ENCODE measurements around the gene ATXN7.

The ATXN7 gene

GRCh38 chr3:63976161-63976871 is 112.6 kb downstream of the ATXN7 start:
- in situ Hi-C loops (cut with MboI; ENCODE audit: low pct_unique_long_range_greater_than_20kb, low sequenced_read_pairs, unreplicated experiment), result no loop called here
- no peak for TF ChIP-seq CTCF (IDR thresholded peaks at IDR 0.05; ENCODE audit: extremely low read depth, insufficient read depth, missing control alignments)
- no peak for DNase-seq (ENCODE audit: low spot score)

GRCh38 chr3:63976872-63977200 is 113.2 kb downstream of the ATXN7 start:
- in situ Hi-C loops (cut with MboI; ENCODE audit: low pct_unique_long_range_greater_than_20kb, low sequenced_read_pairs, unreplicated experiment), result no loop called here
- no peak for DNase-seq (ENCODE audit: low spot score)
- TF ChIP-seq CTCF (IDR thresholded peaks at IDR 0.05; ENCODE audit: extremely low read depth, insufficient read depth, missing control alignments), result no peak

- no peak for TF ChIP-seq CTCF (IDR thresholded peaks at IDR 0.05; ENCODE audit: extremely low read depth, insufficient read depth, missing control alignments)
- no peak for DNase-seq (ENCODE audit: low spot score)
- in situ Hi-C loops (cut with MboI; ENCODE audit: low pct_unique_long_range_greater_than_20kb, low sequenced_read_pairs, unreplicated experiment), result no loop called here
Measured at GRCh38 chr3:63977893-63978292, 114.2 kb downstream of the ATXN7 start.

- TF ChIP-seq CTCF (IDR thresholded peaks at IDR 0.05; ENCODE audit: extremely low read depth, insufficient read depth, missing control alignments), result no peak
- in situ Hi-C loops (cut with MboI; ENCODE audit: low pct_unique_long_range_greater_than_20kb, low sequenced_read_pairs, unreplicated experiment), result no loop called here
- no peak for DNase-seq (ENCODE audit: low spot score)
Measured at GRCh38 chr3:63979093-63979885, 115.6 kb downstream of the ATXN7 start.

- DNase-seq (ENCODE audit: low spot score), result no peak
- no peak for TF ChIP-seq CTCF (IDR thresholded peaks at IDR 0.05; ENCODE audit: extremely low read depth, insufficient read depth, missing control alignments)
- in situ Hi-C loops (cut with MboI; ENCODE audit: low pct_unique_long_range_greater_than_20kb, low sequenced_read_pairs, unreplicated experiment), result no loop called here
Measured at GRCh38 chr3:63980019-63980418, 116.4 kb downstream of the ATXN7 start.

GRCh38 chr3:63980830-63981498 is 117.3 kb downstream of the ATXN7 start:
- in situ Hi-C loops (cut with MboI; ENCODE audit: low pct_unique_long_range_greater_than_20kb, low sequenced_read_pairs, unreplicated experiment), result no loop called here
- no peak for TF ChIP-seq CTCF (IDR thresholded peaks at IDR 0.05; ENCODE audit: extremely low read depth, insufficient read depth, missing control alignments)
- DNase-seq (ENCODE audit: low spot score), result no peak

Measured in GM13977 (cell line).